GM23338 (cell line): ENCODE data around the gene RPGRIP1L. TPM values are rescaled to one million over a fixed set of nuclear protein-coding genes. Genes with fewer than 3 reads are reported as not detected.

Experiments used
- ATAC-seq: fragments of 200-7000 bp; cut with Tn5 transposase; 3 replicates; pipeline ENCODE4 v1.9.1; 2020
- DNase-seq: peaks from one replicate; pipeline ENCODE4 v3.0.0-alpha.2; 2015; ENCODE audit warnings: low spot score
- H2AFZ ChIP-seq: fragments of 200-600 bp; sonication (generic); 2 replicates; pipeline ENCODE4 v1.8.0; 2016; ENCODE audit warnings: antibody characterized with exemption, mild to moderate bottlenecking, moderate library complexity
- H3F3A ChIP-seq: fragments of 200-600 bp; sonication (generic); replicated peaks from 2 replicates; pipeline ENCODE4 v1.8.0; 2017; ENCODE audit warnings: antibody characterized with exemption, mixed run types, low read depth
- H3K27ac ChIP-seq: fragments of 200-600 bp; sonication (generic); 2 replicates; pipeline ENCODE4 v1.6.1; 2016; ENCODE audit warnings: low read depth
- H3K27me3 ChIP-seq: fragments of 200-600 bp; sonication (generic); 2 replicates; pipeline ENCODE4 v1.8.0; 2016; ENCODE audit warnings: mild to moderate bottlenecking, mixed run types, moderate library complexity; ENCODE audit not compliant: insufficient read depth
- H3K36me3 ChIP-seq: fragments of 200-600 bp; sonication (generic); 2 replicates; pipeline ENCODE4 v1.8.0; 2016; ENCODE audit warnings: mild to moderate bottlenecking; ENCODE audit not compliant: insufficient read depth
- H3K4me1 ChIP-seq: fragments of 200-600 bp; sonication (generic); 2 replicates; pipeline ENCODE4 v1.8.0; 2016; ENCODE audit warnings: mild to moderate bottlenecking, moderate library complexity; ENCODE audit not compliant: insufficient read depth
- H3K4me2 ChIP-seq: fragments of 200-600 bp; sonication (generic); 2 replicates; pipeline ENCODE4 v1.7.1; 2017; ENCODE audit warnings: mixed run types
- H3K4me3 ChIP-seq: fragments of 200-600 bp; sonication (generic); 2 replicates; pipeline ENCODE4 v1.6.1; 2016; ENCODE audit warnings: mixed run types
- H3K79me2 ChIP-seq: fragments of 200-600 bp; sonication (generic); replicated peaks from 2 replicates; pipeline ENCODE4 v1.8.0; 2017; ENCODE audit warnings: mild to moderate bottlenecking; ENCODE audit not compliant: insufficient read depth
- H3K9me2 ChIP-seq: fragments of 200-600 bp; sonication (generic); 2 replicates; pipeline ENCODE4 v1.8.0; 2017; ENCODE audit not compliant: insufficient read depth
- H4K20me1 ChIP-seq: fragments of 200-600 bp; sonication (generic); replicated peaks from 2 replicates; pipeline ENCODE4 v1.8.0; 2017; ENCODE audit warnings: mild to moderate bottlenecking; ENCODE audit not compliant: insufficient read depth
- H3K27ac Mint-ChIP-seq: 2 replicates; pipeline ENCODE4 v1.8.0; 2020; ENCODE audit warnings: inconsistent platforms, mild to moderate bottlenecking, moderate library complexity, mixed read lengths
- H3K27me3 Mint-ChIP-seq: 3 replicates; pipeline ENCODE4 v1.8.0; 2022; ENCODE audit warnings: low read depth, mild to moderate bottlenecking, moderate library complexity, mixed read lengths, inconsistent platforms; ENCODE audit not compliant: insufficient read depth, poor library complexity
- H3K36me3 Mint-ChIP-seq: 3 replicates; pipeline ENCODE4 v1.8.0; 2021; ENCODE audit warnings: low read depth, mild to moderate bottlenecking, inconsistent platforms, moderate library complexity, mixed read lengths
- H3K4me1 Mint-ChIP-seq: 3 replicates; pipeline ENCODE4 v1.8.0; 2020; ENCODE audit warnings: mild to moderate bottlenecking, inconsistent platforms, mixed read lengths
- H3K4me3 Mint-ChIP-seq: 3 replicates; pipeline ENCODE4 v1.8.0; 2021; ENCODE audit warnings: moderate library complexity, mild to moderate bottlenecking, inconsistent platforms, mixed read lengths
- H3K9me3 Mint-ChIP-seq: 3 replicates; pipeline ENCODE4 v1.8.0; 2020; ENCODE audit warnings: moderate library complexity, mild to moderate bottlenecking, inconsistent platforms, mixed read lengths
- CREB1 ChIP-seq: fragments of 250-450 bp; sonication (Bioruptor Pico); IDR thresholded peaks from 2 replicates; pipeline ENCODE4 v1.5.0; 2020; ENCODE audit warnings: low read depth, mild to moderate bottlenecking, moderate library complexity
- CTCF ChIP-seq, 2 experiments: fragments of 200-600 bp in 1 of 2; sonication (generic) in 1 of 2; conservative IDR thresholded peaks; 2 replicates each; pipeline versions ENCODE4 v1.5.1 to v1.6.1; 2016 to 2017; ENCODE audit warnings: antibody characterized with exemption in 2 of 2, low read depth in 2 of 2, mild to moderate bottlenecking in 2 of 2, moderate library complexity in 1 of 2
- ETS1 ChIP-seq: IDR thresholded peaks from 2 replicates; pipeline ENCODE4 v1.6.1; 2016; ENCODE audit warnings: antibody characterized with exemption
- EZH2 ChIP-seq: fragments of 200-600 bp; sonication (generic); IDR thresholded peaks from one replicate; pipeline ENCODE4 v1.8.0; 2017; ENCODE audit warnings: antibody characterized with exemption, mild to moderate bottlenecking, low read depth; ENCODE audit not compliant: unreplicated experiment
- EZH2phosphoT487 ChIP-seq: fragments of 200-600 bp; sonication (generic); IDR thresholded peaks from one replicate; pipeline ENCODE4 v1.8.1; 2018; ENCODE audit warnings: antibody characterized with exemption; ENCODE audit not compliant: unreplicated experiment
- JUNB ChIP-seq: IDR thresholded peaks from one replicate; pipeline ENCODE4 v1.6.1; 2016; ENCODE audit warnings: antibody characterized with exemption; ENCODE audit not compliant: unreplicated experiment
- NANOG ChIP-seq: IDR thresholded peaks from 2 replicates; pipeline ENCODE4 v1.6.1; 2016; ENCODE audit warnings: antibody characterized with exemption, borderline replicate concordance
- POLR2AphosphoS5 ChIP-seq: IDR thresholded peaks from 2 replicates; pipeline ENCODE4 v1.6.1; 2016; ENCODE audit warnings: antibody characterized with exemption, low read depth
- REST ChIP-seq: IDR thresholded peaks from one replicate; pipeline ENCODE4 v1.6.1; 2018; ENCODE audit warnings: antibody characterized with exemption; ENCODE audit not compliant: unreplicated experiment
- STAT1 ChIP-seq: IDR thresholded peaks from one replicate; pipeline ENCODE4 v1.6.1; 2016; ENCODE audit warnings: antibody characterized with exemption; ENCODE audit not compliant: unreplicated experiment
- ZNF114 ChIP-seq: fragments of 250-450 bp; sonication (Bioruptor Pico); IDR thresholded peaks from 2 replicates; pipeline ENCODE4 v1.5.0; 2020; ENCODE audit warnings: mild to moderate bottlenecking, moderate library complexity
- ZNF331 ChIP-seq: fragments of 250-450 bp; sonication (Bioruptor Pico); IDR thresholded peaks from 2 replicates; pipeline ENCODE4 v1.5.0; 2020; ENCODE audit warnings: low read depth, mild to moderate bottlenecking, moderate library complexity
- ZNF462 ChIP-seq: fragments of 250-450 bp; sonication (Bioruptor Pico); IDR thresholded peaks from 2 replicates; pipeline ENCODE4 v1.5.0; 2020; ENCODE audit warnings: mild to moderate bottlenecking, moderate library complexity
- polyA plus RNA-seq: library from polyadenylated mRNA; unstranded; fragments of >200 nt; fragmentation: Nextera tagmentation; extraction: Ambion mirVana; gene quantifications from 2 replicates; pipeline ENCODE4 v1.2.1, GENCODE V29; 2016
- total RNA-seq: library from RNA; depleted of rRNA; stranded (reverse); fragments of >200 nt; shearing (Covaris generic); gene quantifications from 2 replicates; pipeline ENCODE4 v1.2.3, GENCODE V29; 2014

The RPGRIP1L gene
- total and polyA plus RNA-seq, 2 experiments from 2014 or later = 11.4 to 21.3 TPM

GRCh38 chr16:53744449-53744848 is 40.8 kb upstream of the RPGRIP1L start:
- Histone ChIP-seq H3K4me3 (no peak overlapping the region), H3K27ac (no peak overlapping the region; the same call in 1 of the 2 replicates), H3K27me3 (no peaks in the 10 kb centered on the region), H3K36me3 (no peaks in the 10 kb centered on the region), H3F3A (no peaks in the 10 kb centered on the region), H3K9me2 (no peaks in the 10 kb centered on the region), H4K20me1 (no peaks in the 10 kb centered on the region; the same call in 1 of the 2 replicates), H3K4me1 (peaks cover 18% of the 10 kb centered on the region), H3K4me2 (peak overlapping the region; percentile 1; the same call in 1 of the 2 replicates), H2AFZ (no peak overlapping the region), H3K79me2 (peaks cover 51% of the 10 kb centered on the region)
- peaks cover 2% of the 10 kb centered on the region for H3K27me3 Mint-ChIP-seq
- H3K4me3 Mint-ChIP-seq = no peak overlapping the region
- ATAC-seq (peak; percentile 43; the same call in 2 of the 3 replicates), DNase-seq (peak; percentile 14)
- H3K4me1 Mint-ChIP-seq = peaks cover 17% of the 10 kb centered on the region
- H3K36me3 Mint-ChIP-seq = 0 out of 3 replicates have a peak, but pooled peaks cover 2% of the 10 kb centered on the region
- no peaks in the 10 kb centered on the region for H3K9me3 Mint-ChIP-seq
- TF ChIP-seq JUNB (no peak), NANOG (no peak), STAT1 (no peak), CTCF (conservative IDR thresholded peaks at IDR 0.05; ENCODE audit: low read depth in 2 of 2) (no peak), ZNF114 (no peak), REST (no peak), POLR2AphosphoS5 (no peak), EZH2 (no peak), CREB1 (no peak), ETS1 (no peak), EZH2phosphoT487 (no peak), ZNF331 (CRISPR knock-in tag) (no peak), ZNF462 (CRISPR knock-in tag) (no peak)
- peak overlapping the region; percentile 55; the same call in 1 of the 2 replicates for H3K27ac Mint-ChIP-seq
